Transverse colon (tissue), 4 donors: Measurements from ENCODE around the gene BROX. TPM values are rescaled to one million over a fixed set of nuclear protein-coding genes. Genes with fewer than 3 reads are reported as not detected.

Experiments used
- DNase-seq: peaks from one replicate; pipeline ENCODE4 v3.0.0-alpha.2; 2019
- H3K27ac ChIP-seq, 4 donors: fragments of 200-600 bp; sonication (generic); 2 replicates each; pipeline ENCODE4 v1.5.1; 2016 to 2018; ENCODE audit warnings: inconsistent platforms in 4 of 4
- H3K27me3 ChIP-seq: fragments of 200-600 bp; sonication (generic); 2 replicates; pipeline ENCODE4 v1.5.1; 2017; ENCODE audit warnings: inconsistent platforms
- H3K36me3 ChIP-seq, 4 donors: fragments of 200-600 bp; sonication (generic); 2 replicates each; pipeline ENCODE4 v1.5.1; 2017 to 2019; ENCODE audit warnings: inconsistent platforms in 4 of 4
- H3K4me1 ChIP-seq, 4 donors: fragments of 200-600 bp; sonication (generic); 2 replicates each; pipeline ENCODE4 v1.5.1; 2017 to 2020; ENCODE audit warnings: inconsistent platforms in 4 of 4
- H3K4me3 ChIP-seq, 4 donors: fragments of 200-600 bp; sonication (generic); 1 replicate in 1 of 4; 2 replicates in 3 of 4; pipeline versions ENCODE4 v1.5.1 to v1.6.1; 2017 to 2019; ENCODE audit warnings: inconsistent platforms in 4 of 4
- H3K9me3 ChIP-seq, 2 donors: fragments of 200-600 bp; sonication (generic); 2 replicates each; pipeline ENCODE4 v1.5.1; 2017 to 2019; ENCODE audit warnings: inconsistent platforms in 2 of 2
- CTCF ChIP-seq, 5 experiments: fragments of 200-600 bp in 3 of 5; fragments of 450-650 bp in 2 of 5; sonication (generic) in 3 of 5; IDR thresholded peaks; 1 replicate in 2 of 5; 2 replicates in 3 of 5; pipeline ENCODE4 v1.5.1; 2016 to 2017; ENCODE audit warnings: antibody characterized with exemption in 5 of 5, inconsistent platforms in 3 of 5, mild to moderate bottlenecking in 2 of 5, moderate library complexity in 1 of 5
- EP300 ChIP-seq: sonication (generic); formaldehyde crosslinking; IDR thresholded peaks from one replicate; pipeline ENCODE4 v1.6.1; 2017; ENCODE audit warnings: antibody characterized with exemption, low read depth
- POLR2A ChIP-seq: fragments of 450-650 bp; IDR thresholded peaks from one replicate; pipeline ENCODE4 v1.6.1; 2016; ENCODE audit warnings: antibody characterized with exemption, mild to moderate bottlenecking, moderate library complexity
- POLR2AphosphoS5 ChIP-seq, 3 donors: sonication (generic); formaldehyde crosslinking; IDR thresholded peaks; one replicate each; pipeline ENCODE4 v1.6.1; 2016; ENCODE audit warnings: antibody characterized with exemption in 3 of 3
- WGBS, 2 donors: methylation state at CpG; one replicate each; pipeline ENCODE4 v1.1.5; 2018; ENCODE audit warnings: low coverage in 1 of 2; 5-methylcytosine and 5-hydroxymethylcytosine counted together
- in situ Hi-C, 4 donors: fragments of 200-750 bp; cut with MboI; loops; one replicate each; pipeline versions ENCODE4 v1.15.0 to v1.15.1; 2017; ENCODE audit warnings: low sequenced_read_pairs in 3 of 4, low pct_ligation_motif_present in 1 of 4, low pct_unique_long_range_greater_than_20kb in 1 of 4
- intact Hi-C: fragments of 100-400 bp; cut with DNase I; formaldehyde crosslinking; loops from one replicate; pipeline ENCODE4 v1.15.1; 2023; ENCODE audit warnings: low total_unique reads
- total RNA-seq, 4 donors: library from RNA; depleted of rRNA; stranded (reverse); fragments of >200 nt; gene quantifications; one replicate each; pipeline ENCODE4 v1.1.0, GENCODE V29; 2016

Gene BROX
- total RNA-seq, 4 donors from 2014 or later, result 20.9 to 53.7 (median 43.3) TPM

- H3K4me1 ChIP-seq, result peaks cover 0 to 6% (median 0%) of the 10 kb centered on the region in 4 donors
- no peak for DNase-seq
- in situ Hi-C loops (no loop called here), intact Hi-C loops (no loop called here)
- peaks cover 0 to 24% (median under 1%) of the 10 kb centered on the region in 4 donors for H3K36me3 ChIP-seq
- no peak overlapping the region for H3K27ac ChIP-seq
- no peaks in the 10 kb centered on the region for H3K27me3 ChIP-seq
- TF ChIP-seq POLR2AphosphoS5 (IDR thresholded peaks at IDR 0.05) (no peak), POLR2A (no peak), EP300 (no peak), CTCF (IDR thresholded peaks at IDR 0.05) (no peak)
- no peak overlapping the region for H3K4me3 ChIP-seq
- WGBS, 2 donors, result 96 to 100% methylated on average over 1 of the region's 1 CpG
- H3K9me3 ChIP-seq, result no peaks in the 10 kb centered on the region
Observed at GRCh38 chr1:222704260-222704659, 8.1 kb upstream of the BROX start.

GRCh38 chr1:222706815-222707214, 5.5 kb upstream of the BROX start:
- Histone ChIP-seq H3K36me3 (peaks cover 0 to 12% (median under 1%) of the 10 kb centered on the region in 4 donors), H3K27me3 (no peaks in the 10 kb centered on the region), H3K9me3 (no peaks in the 10 kb centered on the region), H3K4me1 (peaks cover 10 to 26% (median 13%) of the 10 kb centered on the region in 4 donors), H3K4me3 (no peak overlapping the region), H3K27ac (no peak overlapping the region)
- 69 to 89% methylated on average over 2 to 4 of the region's 4 CpGs for WGBS, 2 donors
- no peak for TF ChIP-seq POLR2AphosphoS5 (IDR thresholded peaks at IDR 0.05)
- peak in 2 of 5 experiments; percentile 16 to 20 for TF ChIP-seq CTCF (IDR thresholded peaks at IDR 0.05)
- TF ChIP-seq EP300, result no peak
- no peak for TF ChIP-seq POLR2A
- in situ Hi-C loops (no loop called here), intact Hi-C loops (no loop called here)
- no peak for DNase-seq

- intact Hi-C loops, result no loop called here
Observed at GRCh38 chr1:222709700-222710153, 2.6 kb upstream of the BROX start.

More at GRCh38 chr1:222709700-222710153, 2.6 kb upstream of the BROX start:
- TF ChIP-seq CTCF (IDR thresholded peaks at IDR 0.05) (no peak), POLR2AphosphoS5 (IDR thresholded peaks at IDR 0.05) (no peak), EP300 (no peak), POLR2A (no peak)
- no peaks in the 10 kb centered on the region for H3K36me3 ChIP-seq
- peaks cover 15 to 35% (median 17%) of the 10 kb centered on the region in 4 donors for H3K4me1 ChIP-seq
- H3K4me3 ChIP-seq, result no peak overlapping the region
- H3K27ac ChIP-seq, result no peak overlapping the region
- H3K9me3 ChIP-seq, result no peaks in the 10 kb centered on the region
- H3K27me3 ChIP-seq, result no peaks in the 10 kb centered on the region
- WGBS, 2 donors, result 79 to 82% methylated on average over 5 of the region's 5 CpGs
- in situ Hi-C loops, result loop anchor here in 1 of 4 donors (10.0 kb wide), 1 partner anchor 55 kb away; no protein-coding TSS in a partner anchor
- DNase-seq, result no peak
